Measurements from ENCODE around the gene NMT1.

DNA sequence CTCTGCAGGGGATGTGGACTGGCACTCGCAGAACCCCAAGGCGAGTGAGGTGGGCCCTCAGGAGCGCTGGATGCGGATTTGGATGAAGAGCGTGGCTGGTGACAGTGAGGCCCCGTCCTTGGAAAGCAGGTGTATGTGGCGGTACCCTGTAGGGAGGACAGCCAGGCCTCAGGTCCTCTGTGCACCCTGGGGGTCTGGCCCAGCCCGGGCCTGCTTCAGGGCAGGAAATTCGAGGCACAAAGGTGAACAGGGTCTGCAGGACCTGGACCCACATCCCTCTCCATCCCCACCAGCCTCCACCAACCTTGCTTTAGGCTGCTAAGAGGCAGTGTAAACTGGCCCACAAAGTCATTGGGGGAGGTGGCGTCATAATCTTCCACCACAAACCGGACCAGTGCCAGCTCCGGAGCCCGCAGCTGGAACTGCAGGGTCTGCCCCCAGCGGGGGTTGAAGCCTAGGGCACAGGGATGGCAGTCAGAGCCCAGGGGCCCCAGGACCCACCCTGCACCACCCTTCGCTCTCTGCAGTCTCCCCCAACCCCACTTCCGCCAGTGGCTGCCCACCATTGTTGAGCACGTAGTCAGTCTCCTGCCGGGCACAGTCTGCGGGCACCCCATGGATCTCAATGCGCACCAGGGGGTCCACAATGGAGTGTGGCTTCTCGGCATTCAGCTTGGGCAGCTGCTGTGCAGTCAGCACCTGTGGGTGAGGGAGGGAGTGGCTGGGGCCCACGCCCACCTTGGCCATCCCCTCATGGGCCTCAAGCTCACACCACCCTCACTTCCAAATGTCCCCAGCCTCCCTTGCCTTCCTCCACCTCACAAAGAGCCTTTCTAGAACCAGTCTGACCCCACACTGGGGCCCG is 51.7 kb downstream of the NMT1 start:
- no peak for TF ChIP-seq CTCF (conservative IDR thresholded peaks at IDR 0.05; ENCODE audit: low read depth in 2 of 2)
- no peak for TF ChIP-seq POLR2AphosphoS5 (IDR thresholded peaks at IDR 0.05; ENCODE audit: low read depth)
- TF ChIP-seq EZH2 (IDR thresholded peaks at IDR 0.05; ENCODE audit: low read depth, unreplicated experiment): no peak
- TF ChIP-seq REST (IDR thresholded peaks at IDR 0.05; ENCODE audit: unreplicated experiment): no peak
- no peak for TF ChIP-seq EZH2phosphoT487 (IDR thresholded peaks at IDR 0.05; ENCODE audit: unreplicated experiment)
- no peak for TF ChIP-seq JUNB (IDR thresholded peaks at IDR 0.05; ENCODE audit: unreplicated experiment)
- no peak for TF ChIP-seq STAT1 (IDR thresholded peaks at IDR 0.05; ENCODE audit: unreplicated experiment)
- no peak for TF ChIP-seq CREB1 (CRISPR knock-in tag; IDR thresholded peaks at IDR 0.05; ENCODE audit: low read depth)
- TF ChIP-seq, protein P1, sequence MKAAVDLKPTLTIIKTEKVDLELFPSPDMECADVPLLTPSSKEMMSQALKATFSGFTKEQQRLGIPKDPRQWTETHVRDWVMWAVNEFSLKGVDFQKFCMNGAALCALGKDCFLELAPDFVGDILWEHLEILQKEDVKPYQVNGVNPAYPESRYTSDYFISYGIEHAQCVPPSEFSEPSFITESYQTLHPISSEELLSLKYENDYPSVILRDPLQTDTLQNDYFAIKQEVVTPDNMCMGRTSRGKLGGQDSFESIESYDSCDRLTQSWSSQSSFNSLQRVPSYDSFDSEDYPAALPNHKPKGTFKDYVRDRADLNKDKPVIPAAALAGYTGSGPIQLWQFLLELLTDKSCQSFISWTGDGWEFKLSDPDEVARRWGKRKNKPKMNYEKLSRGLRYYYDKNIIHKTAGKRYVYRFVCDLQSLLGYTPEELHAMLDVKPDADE (IDR thresholded peaks at IDR 0.05): no peak
- no peak for TF ChIP-seq ZNF331 (CRISPR knock-in tag; IDR thresholded peaks at IDR 0.05; ENCODE audit: low read depth)
- TF ChIP-seq ZNF114 (CRISPR knock-in tag; IDR thresholded peaks at IDR 0.05): no peak
